Activated CD4-positive, alpha-beta T cell treated with anti-CD3 and anti-CD28 coated beads, Interleukin-2, amount 50 U/mL, for 48 hours (primary cell): ENCODE data around the gene ACOXL.

Experiments
- DNase-seq, 2 experiments: peaks; one replicate each; pipeline ENCODE4 v3.0.0-alpha.2; 2020

Gene ACOXL

GRCh38 chr2:110800611-110801402, 68.4 kb downstream of the ACOXL start:
- no peak for DNase-seq

GRCh38 chr2:110802208-110802932, 70.0 kb downstream of the ACOXL start:
- DNase-seq, result no peak

- no peak for DNase-seq
Measured at GRCh38 chr2:110804433-110804832, 72.1 kb downstream of the ACOXL start.

- DNase-seq, result peak; percentile 64 to 75
Measured at GRCh38 chr2:110804915-110805314, 72.5 kb downstream of the ACOXL start.

GRCh38 chr2:110805894-110806452, 73.6 kb downstream of the ACOXL start:
- no peak for DNase-seq

- no peak for DNase-seq
Measured at GRCh38 chr2:110807522-110807921, 75.1 kb downstream of the ACOXL start.

GRCh38 chr2:110810404-110810803, 78.0 kb downstream of the ACOXL start:
- no peak for DNase-seq

GRCh38 chr2:110812726-110813645, 80.6 kb downstream of the ACOXL start:
- DNase-seq, result no peak

GRCh38 chr2:110813896-110814295, 81.5 kb downstream of the ACOXL start:
- DNase-seq, result no peak

GRCh38 chr2:110815938-110816337, 83.6 kb downstream of the ACOXL start:
- no peak for DNase-seq

GRCh38 chr2:110816404-110817365, 84.3 kb downstream of the ACOXL start:
- DNase-seq, result no peak

- DNase-seq, result no peak
Measured at GRCh38 chr2:110818767-110819481, 86.6 kb downstream of the ACOXL start.

GRCh38 chr2:110819711-110820110, 87.3 kb downstream of the ACOXL start:
- DNase-seq, result no peak

- DNase-seq, result no peak
Measured at GRCh38 chr2:110820128-110820527, 87.8 kb downstream of the ACOXL start.

GRCh38 chr2:110823165-110823564, 90.8 kb downstream of the ACOXL start:
- no peak for DNase-seq

- no peak for DNase-seq
Measured at GRCh38 chr2:110827511-110827910, 95.1 kb downstream of the ACOXL start.

GRCh38 chr2:110828330-110828729, 96.0 kb downstream of the ACOXL start:
- no peak for DNase-seq

- DNase-seq, result no peak
Measured at GRCh38 chr2:110829413-110830146, 97.2 kb downstream of the ACOXL start.

GRCh38 chr2:110832740-110833139, 100.4 kb downstream of the ACOXL start:
- no peak for DNase-seq

- no peak for DNase-seq
Measured at GRCh38 chr2:110834134-110834827, 101.9 kb downstream of the ACOXL start.
